Ovary (tissue), 3 donors: ENCODE measurements around the gene ZNF20.

Experiments used
- CTCF ChIP-seq, 3 donors: fragments of 450-650 bp in 2 of 3; fragments of 200-600 bp in 1 of 3; IDR thresholded peaks; one replicate each; pipeline versions ENCODE4 v1.5.1 to v1.8.0; 2016 to 2022; ENCODE audit warnings: antibody characterized with exemption in 3 of 3, mild to moderate bottlenecking in 1 of 3
- EP300 ChIP-seq: sonication (generic); formaldehyde crosslinking; IDR thresholded peaks from one replicate; pipeline ENCODE4 v1.6.1; 2017; ENCODE audit warnings: antibody characterized with exemption
- POLR2A ChIP-seq: fragments of 450-650 bp; IDR thresholded peaks from one replicate; pipeline ENCODE4 v1.6.1; 2017; ENCODE audit warnings: antibody characterized with exemption, mild to moderate bottlenecking, moderate library complexity
- donor health status: DM: no; HTN: no; CAD: no.

GRCh38 chr19:12139885-12140544 is at the start of gene ZNF20:
- TF ChIP-seq POLR2A (peak; percentile 40), CTCF (IDR thresholded peaks at IDR 0.05) (peak in 1 of 3 donors; percentile 4), EP300 (no peak)
